Esophagus muscularis mucosa (tissue), 4 donors: Measurements from ENCODE around the gene ANKRD11. TPM values are rescaled to one million over a fixed set of nuclear protein-coding genes. Genes with fewer than 3 reads are reported as not detected.

ENCODE experiments used
- DNase-seq: peaks from one replicate; pipeline ENCODE4 v3.0.0-alpha.2; 2017; ENCODE audit errors: extremely low spot score
- H3K27ac ChIP-seq, 4 donors: fragments of 200-600 bp; sonication (generic); replicated peaks in 1 of 4; 1 replicate in 3 of 4; 2 replicates in 1 of 4; pipeline ENCODE4 v1.5.1; 2016 to 2019; ENCODE audit warnings: mild to moderate bottlenecking in 1 of 4
- H3K27me3 ChIP-seq, 4 donors: fragments of 200-600 bp; sonication (generic); one replicate each; pipeline versions ENCODE4 v1.5.1 to v1.6.0; 2016 to 2019
- H3K36me3 ChIP-seq, 4 donors: fragments of 200-600 bp; sonication (generic); one replicate each; pipeline ENCODE4 v1.5.1; 2016 to 2019
- H3K4me1 ChIP-seq, 4 donors: fragments of 200-600 bp; sonication (generic); one replicate each; pipeline ENCODE4 v1.5.1; 2016 to 2019
- H3K4me3 ChIP-seq, 4 donors: fragments of 200-600 bp; sonication (generic); 1 replicate in 2 of 4; 2 replicates in 2 of 4; pipeline ENCODE4 v1.5.1; 2016 to 2019; ENCODE audit warnings: mild to moderate bottlenecking in 4 of 4, moderate library complexity in 1 of 4
- H3K9me3 ChIP-seq, 4 donors: fragments of 200-600 bp; sonication (generic); 1 replicate in 3 of 4; 2 replicates in 1 of 4; pipeline ENCODE4 v1.5.1; 2016 to 2019
- CTCF ChIP-seq, 3 experiments: fragments of 200-600 bp in 2 of 3; fragments of 450-650 bp in 1 of 3; sonication (generic) in 2 of 3; IDR thresholded peaks; one replicate each; pipeline ENCODE4 v1.5.1; 2017 to 2019; ENCODE audit warnings: antibody characterized with exemption in 3 of 3, mild to moderate bottlenecking in 2 of 3, moderate library complexity in 1 of 3
- EP300 ChIP-seq: sonication (generic); formaldehyde crosslinking; IDR thresholded peaks from one replicate; pipeline ENCODE4 v1.6.1; 2017; ENCODE audit warnings: antibody characterized with exemption
- POLR2A ChIP-seq: fragments of 450-650 bp; IDR thresholded peaks from one replicate; pipeline ENCODE4 v1.6.1; 2017; ENCODE audit warnings: antibody characterized with exemption, moderate library complexity, mild to moderate bottlenecking, low read depth
- POLR2AphosphoS5 ChIP-seq, 2 donors: sonication (generic); formaldehyde crosslinking; IDR thresholded peaks; one replicate each; pipeline ENCODE4 v1.6.1; 2017; ENCODE audit warnings: antibody characterized with exemption in 2 of 2
- WGBS: methylation state at CpG from one replicate; pipeline ENCODE4 v1.1.5; 2018; 5-methylcytosine and 5-hydroxymethylcytosine counted together
- intact Hi-C: fragments of 100-400 bp; cut with DNase I; formaldehyde crosslinking; loops from one replicate; pipeline ENCODE4 v1.15.1; 2023
- total RNA-seq, 4 donors: library from RNA; depleted of rRNA; stranded (reverse); fragments of >200 nt; gene quantifications; one replicate each; pipeline versions ENCODE4 v1.1.0 to v1.2.1, GENCODE V29; 2016

The ANKRD11 gene
- total RNA-seq, 4 donors from 2014 or later: 60.8 to 119 (median 105) TPM

GRCh38 chr16:89277049-89277448 is 213.3 kb downstream of the ANKRD11 start:
- 84% methylated on average over 9 of the region's 9 CpGs for WGBS
- intact Hi-C loops: no loop called here
- no peak for DNase-seq
- Histone ChIP-seq H3K27me3 (no peaks in the 10 kb centered on the region), H3K9me3 (no peaks in the 10 kb centered on the region), H3K36me3 (peaks cover 34 to 96% (median 94%) of the 10 kb centered on the region in 4 donors), H3K4me1 (no peaks in the 10 kb centered on the region), H3K4me3 (no peak overlapping the region), H3K27ac (no peak overlapping the region)
- TF ChIP-seq POLR2AphosphoS5 (IDR thresholded peaks at IDR 0.05) (no peak), POLR2A (no peak), EP300 (no peak), CTCF (IDR thresholded peaks at IDR 0.05) (no peak)

- no peak for DNase-seq
- no peak overlapping the region for H3K4me3 ChIP-seq
- intact Hi-C loops: no loop called here
- no peaks in the 10 kb centered on the region for H3K27me3 ChIP-seq
- H3K36me3 ChIP-seq: peaks cover 35 to 96% (median 93%) of the 10 kb centered on the region in 4 donors
- TF ChIP-seq POLR2A (no peak), EP300 (no peak), CTCF (IDR thresholded peaks at IDR 0.05) (no peak), POLR2AphosphoS5 (IDR thresholded peaks at IDR 0.05) (no peak)
- no peaks in the 10 kb centered on the region for H3K9me3 ChIP-seq
- no peak overlapping the region for H3K27ac ChIP-seq
- no peaks in the 10 kb centered on the region for H3K4me1 ChIP-seq
- 92% methylated on average over 28 of the region's 39 CpGs for WGBS
These were observed 214.3 kb downstream of the ANKRD11 start for GRCh38 chr16:89275837-89276720.

GRCh38 chr16:89275284-89275584 is 215.1 kb downstream of the ANKRD11 start:
- intact Hi-C loops: no loop called here
- H3K27me3 ChIP-seq: no peaks in the 10 kb centered on the region
- H3K4me1 ChIP-seq: no peaks in the 10 kb centered on the region
- H3K4me3 ChIP-seq: no peak overlapping the region
- H3K36me3 ChIP-seq: peaks cover 43 to 96% (median 93%) of the 10 kb centered on the region in 4 donors
- no peaks in the 10 kb centered on the region for H3K9me3 ChIP-seq
- H3K27ac ChIP-seq: no peak overlapping the region
- WGBS: 97% methylated on average over 11 of the region's 11 CpGs
- TF ChIP-seq EP300 (no peak), POLR2AphosphoS5 (IDR thresholded peaks at IDR 0.05) (no peak), CTCF (IDR thresholded peaks at IDR 0.05) (no peak), POLR2A (no peak)
- DNase-seq: no peak

GRCh38 chr16:89274561-89275283 is 215.6 kb downstream of the ANKRD11 start:
- 93% methylated on average over 22 of the region's 30 CpGs for WGBS
- no peak for DNase-seq
- Histone ChIP-seq H3K27ac (no peak overlapping the region), H3K4me1 (no peaks in the 10 kb centered on the region), H3K27me3 (no peaks in the 10 kb centered on the region), H3K9me3 (no peaks in the 10 kb centered on the region), H3K36me3 (peaks cover 48 to 96% (median 93%) of the 10 kb centered on the region in 4 donors), H3K4me3 (no peak overlapping the region)
- intact Hi-C loops: no loop called here
- TF ChIP-seq POLR2A: no peak
- TF ChIP-seq EP300: no peak
- no peak for TF ChIP-seq CTCF (IDR thresholded peaks at IDR 0.05)
- no peak for TF ChIP-seq POLR2AphosphoS5 (IDR thresholded peaks at IDR 0.05)
